Measurements from ENCODE around the gene KRT12. TPM values are rescaled to one million over a fixed set of nuclear protein-coding genes. Genes with fewer than 3 reads are reported as not detected.

Gene KRT12
- total RNA-seq, 1 donor from 2014 or later, result not detected

DNA sequence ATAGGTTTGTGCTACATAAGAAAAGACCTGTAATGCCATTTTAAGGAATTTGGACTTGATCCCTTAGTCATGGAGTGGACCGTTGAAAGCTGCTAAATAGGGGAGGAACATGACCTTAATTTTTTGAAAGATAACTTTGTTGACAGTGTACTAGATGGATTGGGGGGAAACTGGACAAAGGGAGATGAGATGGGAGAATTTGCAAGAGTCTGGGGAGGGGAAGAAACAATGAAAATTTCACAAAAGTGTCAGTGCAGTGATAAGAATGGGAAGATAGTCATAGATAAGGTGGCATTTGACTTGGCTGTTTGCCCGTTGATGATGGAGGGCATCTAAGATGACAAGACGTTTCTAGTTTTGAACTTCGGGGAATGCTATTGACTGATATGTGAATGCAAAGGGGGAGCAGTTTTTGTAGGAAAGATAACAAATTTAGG is 22.3 kb downstream of the KRT12 start:
- DNase-seq (ENCODE audit: low read depth, low spot score), result no peak

GRCh38 chr17:40843242-40843641 is 23.8 kb downstream of the KRT12 start:
- no peak for DNase-seq (ENCODE audit: low read depth, low spot score)

DNA sequence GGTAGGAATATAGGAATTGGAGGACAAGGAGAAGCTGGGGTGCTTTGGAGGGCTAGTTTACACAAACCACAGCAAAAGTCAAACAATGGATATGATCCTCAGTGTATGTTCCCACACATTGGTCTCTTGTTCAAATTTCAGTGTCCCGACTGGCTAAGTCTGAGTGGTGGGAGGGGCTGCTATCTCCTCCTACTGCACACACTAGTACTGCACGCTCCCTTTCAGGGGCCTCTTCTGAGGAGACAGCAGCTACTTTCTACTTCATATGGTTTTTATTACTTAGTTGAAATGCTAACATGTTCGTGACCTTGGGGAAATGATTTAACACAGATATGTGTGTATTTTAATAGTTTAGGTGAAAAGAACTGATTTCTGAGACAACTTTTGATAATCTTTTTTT is 25.8 kb downstream of the KRT12 start:
- DNase-seq (ENCODE audit: low read depth, low spot score), result no peak

- DNase-seq (ENCODE audit: low read depth, low spot score), result no peak
These were observed 27.8 kb downstream of the KRT12 start for GRCh38 chr17:40839194-40839593.

GRCh38 chr17:40836020-40836419 is 31.0 kb downstream of the KRT12 start:
- DNase-seq (ENCODE audit: low read depth, low spot score), result no peak

DNA sequence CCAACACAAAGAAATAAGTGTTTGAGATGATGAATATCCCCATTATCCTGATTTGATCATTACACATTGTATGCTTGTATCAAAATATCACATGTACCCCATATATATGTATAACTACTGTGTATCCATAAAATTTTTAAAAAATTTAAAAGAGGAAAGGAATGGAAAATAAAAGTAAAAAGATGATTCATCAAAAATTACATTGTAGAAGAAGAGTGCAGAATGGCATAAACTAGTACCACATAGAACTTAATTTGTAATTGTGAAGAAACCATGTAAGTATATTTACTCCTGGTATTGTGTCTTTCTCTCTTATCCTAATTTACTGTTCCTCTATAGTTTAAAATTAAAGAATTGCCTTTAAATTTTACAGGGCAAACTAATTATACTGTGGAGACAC is 33.1 kb downstream of the KRT12 start:
- no peak for DNase-seq (ENCODE audit: low read depth, low spot score)

DNA sequence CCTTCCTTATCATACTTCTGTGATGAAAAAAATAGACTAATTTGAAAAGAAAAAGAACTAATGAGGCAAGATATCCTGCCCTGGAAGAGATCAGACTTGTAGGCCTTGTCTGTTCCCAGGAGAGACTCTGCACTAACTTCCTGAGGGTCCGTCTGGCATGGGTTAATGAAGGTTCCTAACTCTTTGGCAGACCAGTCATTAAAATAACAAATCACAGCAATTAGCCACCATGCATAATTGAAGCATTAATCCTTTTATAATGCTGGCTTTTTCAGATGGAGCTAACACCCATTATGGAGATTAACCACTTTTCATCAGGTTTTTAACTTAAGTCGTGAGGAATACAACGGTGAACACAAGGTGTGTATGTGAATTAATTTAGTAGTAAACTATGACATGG is 34.2 kb downstream of the KRT12 start:
- no peak for DNase-seq (ENCODE audit: low read depth, low spot score)

- DNase-seq (ENCODE audit: low read depth, low spot score), result no peak
These were observed 36.8 kb downstream of the KRT12 start for GRCh38 chr17:40830085-40830776.

DNA sequence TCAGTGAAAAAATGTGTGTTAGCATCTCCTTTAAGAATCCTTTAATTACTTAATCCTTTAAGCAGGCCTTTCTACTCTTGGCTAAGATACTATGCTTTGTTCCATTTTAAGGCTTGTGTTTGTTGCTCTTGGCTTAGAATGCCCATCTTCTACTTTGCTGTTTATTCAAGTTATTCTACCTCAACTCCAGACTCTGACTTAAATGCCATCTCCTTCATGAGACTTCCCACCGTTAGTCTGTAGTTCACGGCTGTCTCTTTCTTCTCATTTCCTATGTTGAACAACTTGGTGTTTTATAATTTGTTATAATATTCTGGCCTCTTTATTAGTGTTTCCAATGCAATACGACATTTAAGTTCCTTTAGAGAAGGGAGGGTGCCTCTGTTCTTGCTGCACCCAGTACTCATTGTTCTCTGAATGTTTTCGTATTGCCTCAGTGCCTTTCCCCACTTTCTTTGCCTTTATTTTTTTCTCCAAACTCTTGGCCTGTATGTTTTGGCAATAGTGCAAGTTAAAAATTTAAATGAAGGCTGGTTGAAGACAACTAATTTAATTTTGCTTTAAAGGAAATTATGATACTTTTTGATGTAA is 38.5 kb downstream of the KRT12 start:
- DNase-seq (ENCODE audit: low read depth, low spot score), result no peak

DNA sequence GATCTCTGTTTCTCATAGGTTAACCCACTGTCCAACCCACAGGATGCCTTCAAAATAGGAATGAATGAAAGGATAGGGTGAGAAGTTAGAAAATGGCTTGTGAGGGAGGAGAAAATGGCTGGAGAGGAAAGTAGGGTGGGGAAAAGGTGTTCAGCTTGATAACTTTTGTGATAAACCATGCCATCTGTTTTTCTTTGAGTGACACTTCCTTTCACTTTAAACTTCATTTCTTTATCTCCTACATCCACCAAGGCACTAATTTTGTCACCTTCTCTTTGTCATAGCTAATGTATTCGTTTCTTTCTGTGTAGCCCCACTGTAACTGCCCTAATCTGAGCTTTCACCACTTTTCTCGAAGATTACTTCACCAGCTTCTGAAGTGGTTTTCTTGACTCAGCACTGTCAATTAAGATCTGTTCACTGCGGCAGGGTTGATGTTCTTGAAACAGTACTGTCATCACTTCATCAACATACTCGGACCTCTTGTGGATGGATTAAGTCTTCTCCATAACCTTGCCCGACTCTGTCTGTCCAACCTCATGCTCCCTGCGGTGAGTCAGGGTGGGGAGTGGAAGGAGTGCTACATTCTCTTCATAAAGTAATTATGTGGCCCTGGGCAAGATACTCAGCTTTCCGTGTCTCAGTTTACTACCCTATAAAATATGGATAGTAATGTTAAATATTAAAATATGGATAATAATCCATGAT is 39.1 kb downstream of the KRT12 start:
- DNase-seq (ENCODE audit: low read depth, low spot score), result no peak

GRCh38 chr17:40825599-40825998 is 41.4 kb downstream of the KRT12 start:
- DNase-seq (ENCODE audit: low read depth, low spot score), result no peak

DNA sequence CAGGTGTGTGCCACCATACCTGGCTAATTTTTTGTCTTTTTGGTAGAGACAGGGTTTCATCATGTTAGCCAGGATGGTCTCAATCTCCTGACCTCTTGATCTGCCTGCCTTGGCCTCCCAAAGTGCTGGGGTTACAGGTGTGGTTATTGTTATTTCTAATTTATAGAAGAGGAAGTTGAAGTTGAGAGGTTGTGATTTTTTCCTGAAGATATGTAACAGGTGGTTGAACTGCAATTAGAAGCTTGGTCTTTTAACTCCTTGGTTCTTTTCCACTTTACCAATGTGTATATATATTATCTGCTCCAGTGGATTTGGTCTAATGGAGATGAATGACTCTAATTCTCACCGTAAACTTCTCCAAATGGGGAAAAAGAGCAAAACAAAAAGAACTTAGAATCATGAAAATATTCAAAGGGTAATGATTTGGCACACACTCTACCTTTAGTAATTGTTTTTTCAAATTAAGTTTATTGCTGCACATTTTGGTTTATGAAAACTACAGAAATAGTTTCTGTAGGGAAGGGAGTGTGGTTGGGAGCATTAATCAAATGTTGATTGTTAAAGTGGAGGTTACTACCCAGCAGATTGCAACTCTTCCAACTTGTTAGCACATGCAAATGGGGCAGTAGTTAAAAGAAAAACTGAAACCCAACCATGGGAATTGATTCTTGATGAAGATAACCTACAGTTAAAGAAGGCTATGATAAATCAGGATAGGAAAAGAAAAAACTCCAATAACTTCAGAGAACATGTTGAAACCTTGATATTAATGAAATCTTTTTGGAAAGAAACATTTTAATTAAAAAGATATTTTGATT is 42.8 kb downstream of the KRT12 start:
- no peak for DNase-seq (ENCODE audit: low read depth, low spot score)

DNA sequence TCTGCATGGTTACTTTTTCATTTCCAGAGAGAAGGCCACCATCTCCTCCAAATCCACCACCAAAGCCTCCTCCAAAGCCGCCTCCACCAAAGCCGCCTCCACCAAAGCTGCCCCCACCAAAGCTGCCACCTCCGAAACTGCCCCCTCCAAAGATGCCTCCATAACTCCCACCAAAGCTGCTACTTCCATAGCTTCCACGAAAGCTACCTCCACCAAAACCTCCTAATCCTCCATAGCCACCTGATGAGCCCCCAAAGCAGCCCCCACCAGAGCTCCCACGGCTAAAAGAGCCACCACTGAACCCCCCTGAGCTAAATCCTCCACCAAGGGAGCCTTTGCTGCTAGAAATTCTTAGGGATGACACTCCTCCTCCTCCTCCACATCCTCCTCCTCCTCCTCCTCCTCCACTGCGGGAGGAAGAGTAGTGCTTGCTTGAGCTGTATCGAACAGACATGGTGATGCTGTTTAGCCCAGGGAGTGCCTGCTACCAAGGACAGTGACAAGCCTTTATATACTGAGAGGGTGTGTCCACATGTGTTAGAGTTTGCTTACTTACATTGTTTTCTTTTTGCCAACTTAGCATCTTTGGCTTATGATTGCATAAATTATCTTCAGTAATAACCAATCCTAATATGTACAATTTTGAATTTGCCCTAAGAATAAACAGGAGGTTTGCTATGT is 44.8 kb downstream of the KRT12 start, which contains the start of gene KRT10:
TSS of gene KRT10 (minus strand) at position 483 of the 681 bp plus-strand sequence. CDS start at position 454, 29 bp downstream.
- no peak for DNase-seq (ENCODE audit: low read depth, low spot score)

GRCh38 chr17:40821536-40821935 is 45.5 kb downstream of the KRT12 start:
- DNase-seq (ENCODE audit: low read depth, low spot score), result no peak

- no peak for DNase-seq (ENCODE audit: low read depth, low spot score)
These were observed 46.7 kb downstream of the KRT12 start for GRCh38 chr17:40820228-40820838.

- peak; percentile 11 for DNase-seq (ENCODE audit: low read depth, low spot score)
These were observed 47.4 kb downstream of the KRT12 start for GRCh38 chr17:40819528-40820125.

- DNase-seq (ENCODE audit: low read depth, low spot score), result peak; percentile 22
These were observed 48.1 kb downstream of the KRT12 start for GRCh38 chr17:40818733-40819527.

GRCh38 chr17:40818343-40818732 is 48.7 kb downstream of the KRT12 start:
- no peak for DNase-seq (ENCODE audit: low read depth, low spot score)

DNA sequence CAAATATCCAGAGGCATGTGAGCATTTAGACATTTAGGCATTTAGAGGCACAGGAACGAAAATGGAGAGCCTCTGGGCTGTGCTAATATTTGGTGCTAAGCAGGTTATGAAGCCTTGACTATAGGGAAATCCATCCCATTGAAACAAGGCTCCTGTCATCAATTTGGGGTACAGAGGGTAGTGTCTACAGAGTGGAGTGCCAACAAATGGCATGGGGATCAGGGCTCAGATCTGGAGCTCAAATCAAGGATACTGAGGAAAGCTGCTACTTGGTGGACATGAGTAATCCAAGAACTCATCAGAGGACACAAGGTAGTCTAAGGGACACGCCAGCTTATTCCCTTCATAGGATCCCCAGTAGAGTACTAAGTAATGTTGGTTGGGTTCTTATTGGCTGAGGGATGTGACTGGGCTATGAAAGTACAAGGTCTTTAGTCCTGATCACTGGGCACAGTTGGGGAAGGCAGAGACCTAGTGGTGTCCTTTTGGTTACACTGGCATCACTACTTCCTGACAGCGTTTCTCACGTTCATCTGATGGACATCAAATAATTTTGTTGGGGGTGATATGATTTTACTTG is 49.8 kb downstream of the KRT12 start:
- DNase-seq (ENCODE audit: low read depth, low spot score), result no peak
